Adrenal gland (tissue), 5 donors: Measurements from ENCODE around the gene ZHX3.

ENCODE experiments used
- CTCF ChIP-seq, 6 experiments: fragments of 450-650 bp in 4 of 6; fragments of 200-600 bp in 2 of 6; sonication (generic) in 1 of 6; IDR thresholded peaks; 1 replicate in 5 of 6; 2 replicates in 1 of 6; pipeline versions ENCODE4 v1.5.1 to v1.8.0; 2016 to 2021; ENCODE audit warnings: antibody characterized with exemption in 6 of 6, mild to moderate bottlenecking in 2 of 6, moderate library complexity in 1 of 6
- POLR2A ChIP-seq, 2 donors: fragments of 450-650 bp; IDR thresholded peaks; one replicate each; pipeline ENCODE4 v1.6.1; 2017; ENCODE audit warnings: antibody characterized with exemption in 2 of 2, mild to moderate bottlenecking in 2 of 2, moderate library complexity in 1 of 2
- donor health status: DM: no; HTN: no; CAD: no.

- TF ChIP-seq POLR2A (IDR thresholded peaks at IDR 0.05) (no peak), CTCF (IDR thresholded peaks at IDR 0.05) (no peak)
Observed at GRCh38 chr20:41228858-41229257, 88.7 kb downstream of the ZHX3 start.
